Stimulated activated CD4-positive, alpha-beta T cell treated with anti-CD3 and anti-CD28 coated beads, Interleukin-1b, Interleukin-23, amount 100 ng/mL, for 1 hour (primary cell): Measurements from ENCODE around the gene MGA.

Experiments used
- DNase-seq, 2 donors: peaks; one replicate each; pipeline ENCODE4 v3.0.0-alpha.2; 2020; ENCODE audit warnings: low read depth in 2 of 2

The MGA gene

GRCh38 chr15:41782371-41783282, 122.4 kb downstream of the MGA start:
- no peak for DNase-seq

DNA sequence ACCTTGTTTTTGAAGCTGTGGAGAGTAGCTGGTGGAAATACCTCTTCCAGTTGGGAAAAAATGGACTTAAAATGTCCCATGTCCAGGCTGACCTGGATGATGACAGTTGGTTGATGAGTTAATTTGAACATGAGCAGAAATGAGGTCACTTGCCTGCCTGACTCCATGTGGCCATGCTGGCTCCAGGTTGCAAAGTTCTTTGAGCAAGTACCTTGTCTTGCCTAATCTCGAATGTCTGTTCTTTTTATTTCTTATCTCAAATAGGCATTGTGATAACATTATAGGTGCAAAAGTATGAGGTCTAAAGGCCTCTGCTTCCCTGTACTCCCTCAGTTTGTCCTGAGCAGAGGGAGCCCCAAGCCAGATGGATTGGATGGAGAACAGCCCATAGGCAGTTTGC, 123.1 kb downstream of the MGA start:
- no peak for DNase-seq

GRCh38 chr15:41788262-41788661, 128.1 kb downstream of the MGA start:
- no peak for DNase-seq

GRCh38 chr15:41789236-41789635, 129.0 kb downstream of the MGA start:
- DNase-seq, result no peak

DNA sequence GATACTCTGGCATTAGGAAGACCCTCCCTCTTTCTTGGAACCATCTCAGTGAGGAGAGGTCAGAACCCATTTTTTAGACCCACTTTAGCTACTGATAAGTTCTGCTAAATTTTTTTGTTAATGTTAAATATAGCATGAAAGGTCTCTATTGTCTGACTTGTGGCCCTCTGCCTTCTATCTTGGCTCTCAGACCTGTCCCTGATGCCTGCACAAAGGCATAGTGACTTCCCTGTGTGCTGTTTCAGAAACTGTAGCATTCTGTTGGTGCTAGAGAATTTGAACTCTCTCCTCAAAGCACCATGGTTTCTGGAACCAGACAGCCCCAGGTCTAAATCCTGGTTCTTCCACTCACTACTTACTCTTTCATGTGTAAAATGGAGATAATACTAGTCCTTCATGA, 129.5 kb downstream of the MGA start:
- no peak for DNase-seq

DNA sequence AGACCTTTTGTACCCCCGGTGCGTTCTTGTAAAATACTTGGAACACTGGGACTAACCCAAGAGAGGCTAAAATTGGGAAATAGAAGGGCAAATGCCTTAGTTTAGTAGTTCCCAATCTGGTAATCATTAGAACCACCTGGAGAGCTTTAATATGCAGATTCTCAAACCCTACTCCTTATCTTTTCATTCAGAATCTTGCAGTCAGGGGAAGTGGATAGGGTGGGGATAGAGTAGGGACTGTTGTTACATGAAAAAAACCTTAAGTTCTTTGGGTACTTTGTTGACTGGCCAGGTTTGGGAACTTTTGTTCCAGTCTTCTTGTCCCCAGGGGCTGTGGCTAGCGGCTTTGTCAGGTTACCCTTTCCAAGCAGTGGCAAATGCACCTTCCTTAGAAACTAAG, 130.0 kb downstream of the MGA start:
- DNase-seq, result no peak

DNA sequence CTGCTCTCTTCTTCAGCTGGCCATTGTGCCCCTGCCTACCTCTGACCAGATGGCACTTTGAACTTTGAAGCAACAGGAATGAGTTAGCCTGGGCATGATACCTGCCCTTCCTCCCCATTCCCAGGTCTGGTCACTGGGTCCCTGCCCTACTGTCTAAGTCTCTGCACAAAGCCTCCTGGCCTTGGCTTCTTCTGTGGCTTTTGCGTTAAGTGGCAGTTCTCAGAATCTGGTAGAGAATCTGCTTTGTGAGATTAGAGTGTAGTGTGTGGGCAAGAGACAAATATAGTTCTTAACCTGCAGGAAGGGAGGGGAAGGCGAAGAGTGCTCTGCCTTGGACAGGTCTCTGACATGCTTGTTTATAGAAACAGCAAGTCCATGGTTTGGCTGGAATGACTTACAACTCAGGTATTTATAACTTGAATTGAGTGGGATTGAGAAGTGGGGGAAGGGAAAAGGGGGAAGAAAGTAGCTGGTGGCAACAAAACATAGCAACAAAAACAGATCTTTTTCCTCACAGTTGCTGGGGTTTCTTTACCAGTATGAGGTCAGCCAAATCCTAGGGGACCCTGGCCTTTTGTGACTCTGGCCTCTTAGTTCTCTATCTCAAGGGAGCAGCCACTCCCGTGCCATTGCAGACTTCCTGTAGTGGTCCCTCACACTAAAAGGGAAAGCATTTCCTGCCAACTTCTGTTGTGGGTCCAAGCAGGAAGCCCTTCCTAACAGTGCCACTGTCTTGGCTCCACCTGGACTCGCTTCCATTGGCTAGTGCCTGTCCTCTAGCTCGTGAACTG, 130.7 kb downstream of the MGA start:
- no peak for DNase-seq

DNA sequence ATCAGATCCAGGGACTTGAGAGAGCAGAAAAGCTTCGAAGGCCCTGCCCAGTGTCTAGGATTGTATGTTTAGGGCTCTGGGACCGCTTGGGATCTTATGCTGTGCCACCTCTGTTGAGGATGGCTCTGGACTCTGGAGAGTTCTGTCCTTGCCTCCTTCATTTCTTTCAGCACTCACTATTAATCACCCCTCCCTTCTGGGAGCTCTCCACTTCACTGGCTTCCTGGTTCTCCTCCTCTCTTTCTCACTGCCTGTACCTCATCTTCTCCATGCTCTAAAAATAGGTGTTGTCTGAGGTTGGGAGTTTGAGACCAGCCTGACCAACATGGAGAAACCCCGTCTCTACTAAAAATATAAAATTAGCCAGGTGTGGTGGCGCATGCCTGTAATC, 131.3 kb downstream of the MGA start:
- no peak for DNase-seq

DNA sequence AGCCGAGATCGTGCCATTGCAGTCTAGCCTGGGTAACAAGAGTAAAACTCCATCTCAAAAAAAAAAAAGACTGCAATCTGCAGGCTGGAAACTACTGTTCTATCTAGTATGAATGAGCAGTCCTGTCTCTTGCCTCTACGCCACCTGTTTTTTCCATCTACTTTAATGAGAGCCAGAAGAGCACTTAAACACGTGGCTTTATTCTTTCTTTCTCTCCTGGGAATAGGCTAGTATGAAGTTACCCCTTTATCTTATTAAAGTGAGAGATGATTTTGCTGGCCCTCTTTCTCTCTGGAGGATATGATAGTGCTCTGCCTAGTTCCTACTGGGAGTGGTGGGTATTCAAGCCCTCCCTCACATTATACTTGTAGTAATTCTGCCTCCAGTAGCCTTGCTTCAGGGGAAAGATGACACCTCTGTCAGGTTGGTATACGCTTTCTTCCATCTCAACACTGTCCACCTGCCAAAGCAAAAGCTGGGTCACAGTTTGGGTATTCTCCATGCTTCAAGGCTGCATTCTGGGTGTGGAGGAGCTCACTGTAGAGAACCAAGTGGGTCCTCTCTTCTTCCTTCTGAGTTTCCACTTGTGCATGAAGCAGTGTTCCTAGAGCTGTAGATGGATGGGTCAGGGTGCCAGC, 131.9 kb downstream of the MGA start:
- DNase-seq, result no peak

DNA sequence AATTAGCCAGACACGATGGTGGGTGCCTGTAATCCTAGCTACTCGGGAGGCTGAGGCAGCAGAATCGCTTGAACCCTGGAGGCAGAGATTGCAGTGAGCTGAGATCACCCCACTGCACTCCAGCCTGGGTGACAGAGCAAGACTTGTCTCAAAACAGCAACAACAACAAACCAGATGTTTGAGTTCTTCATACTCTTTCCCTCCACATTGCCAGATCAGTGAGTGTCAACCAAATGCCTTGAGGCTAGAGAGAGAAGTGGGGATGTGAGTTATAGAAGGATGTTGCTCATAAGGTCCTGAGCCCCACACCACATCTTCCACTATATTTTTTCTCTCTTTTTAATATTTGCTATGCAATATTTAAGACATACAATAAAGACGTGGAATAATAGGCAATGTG, 133.9 kb downstream of the MGA start:
- no peak for DNase-seq

- no peak for DNase-seq
Measured at GRCh38 chr15:41795996-41796856, 136.0 kb downstream of the MGA start.

DNA sequence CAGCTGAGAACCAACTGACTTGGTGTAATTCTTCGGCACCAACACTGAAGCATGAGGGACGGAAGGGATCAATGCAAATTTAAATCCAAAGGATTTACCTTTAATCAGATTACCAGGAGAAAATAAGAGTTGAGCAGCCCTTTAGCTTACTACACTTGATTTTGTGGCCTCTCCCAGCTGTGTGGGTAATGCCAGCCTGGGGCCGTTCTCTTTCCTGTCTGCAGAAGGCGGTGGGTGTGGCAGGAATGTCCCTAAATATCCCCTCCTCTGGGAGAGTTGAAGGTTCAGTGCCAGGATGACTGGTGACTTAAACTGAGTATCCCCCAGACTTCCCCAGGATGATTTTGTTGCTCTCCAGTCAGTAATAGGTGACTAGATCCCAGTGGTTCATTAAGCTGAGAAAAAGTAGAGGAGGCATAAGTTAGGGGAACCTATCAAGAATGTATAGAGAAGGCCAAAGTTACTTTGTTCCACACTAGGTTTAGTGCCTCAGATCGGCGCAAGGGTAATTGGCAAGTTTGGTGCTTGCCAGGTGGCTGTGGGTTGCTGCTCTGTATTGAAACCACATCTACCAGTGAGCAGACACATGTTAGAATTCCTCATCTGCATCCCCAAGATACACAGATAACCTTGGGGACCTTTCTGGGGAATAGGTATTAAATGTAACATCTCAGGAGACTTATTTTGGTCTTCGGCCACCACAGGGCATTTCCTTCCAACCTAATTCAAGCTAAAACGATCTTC, 137.2 kb downstream of the MGA start:
- no peak for DNase-seq

GRCh38 chr15:41798607-41799487, 138.6 kb downstream of the MGA start:
- DNase-seq, result no peak

GRCh38 chr15:41799488-41799805, 139.2 kb downstream of the MGA start:
- DNase-seq, result no peak

GRCh38 chr15:41801185-41801584, 141.0 kb downstream of the MGA start:
- no peak for DNase-seq

- no peak for DNase-seq
Measured at GRCh38 chr15:41801850-41802455, 141.7 kb downstream of the MGA start.

GRCh38 chr15:41804361-41804760, 144.2 kb downstream of the MGA start:
- DNase-seq, result no peak

- no peak for DNase-seq
Measured at GRCh38 chr15:41804916-41805666, 144.9 kb downstream of the MGA start.

DNA sequence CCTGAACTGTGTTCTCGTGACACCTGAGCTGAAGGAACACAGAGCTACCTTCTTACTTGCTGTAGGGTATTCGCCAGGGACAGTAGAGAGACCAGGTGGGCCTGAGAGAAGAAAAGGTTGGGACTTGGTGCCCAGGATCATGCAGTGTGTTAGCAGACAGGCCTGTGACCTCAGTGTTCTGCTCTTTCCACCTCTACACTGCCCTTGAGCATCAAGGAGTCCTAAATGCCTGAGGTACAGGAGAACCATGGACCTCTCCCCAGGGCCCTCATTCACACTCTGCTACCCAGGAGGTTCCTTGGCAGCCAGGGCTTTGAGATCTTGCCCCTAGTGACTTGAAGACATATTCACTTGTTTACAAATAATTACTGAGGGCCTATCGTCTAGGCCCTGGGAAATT, 145.5 kb downstream of the MGA start:
- DNase-seq, result no peak
